Muscle of leg (tissue), 11 donors: ENCODE measurements around the gene PELO. TPM values are rescaled to one million over a fixed set of nuclear protein-coding genes. Genes with fewer than 3 reads are reported as not detected.
A peak's percentile ranks its signal among the peaks of the same experiment; 100 is the strongest.
"Not testable (repeated sequence)": the region's sequence is repeated elsewhere in the genome, so short reads cannot be mapped to it uniquely, and the experiment has no call there.

ENCODE experiments used
- DNase-seq: peaks from one replicate; pipeline ENCODE4 v3.0.0; 2013
- H3K27ac ChIP-seq: one replicate; pipeline ENCODE4 v1.5.1; 2013; ENCODE audit warnings: mild to moderate bottlenecking, low read length, control low read depth
- H3K27me3 ChIP-seq: one replicate; pipeline ENCODE4 v1.6.1; 2013; ENCODE audit warnings: low read length; ENCODE audit not compliant: control insufficient read depth, insufficient read depth
- H3K36me3 ChIP-seq: one replicate; pipeline ENCODE4 v1.6.1; 2013; ENCODE audit warnings: low read length; ENCODE audit not compliant: control insufficient read depth, insufficient read depth
- H3K4me1 ChIP-seq: one replicate; pipeline ENCODE4 v1.6.1; 2013; ENCODE audit warnings: low read length; ENCODE audit not compliant: control insufficient read depth, insufficient read depth
- H3K4me3 ChIP-seq: one replicate; pipeline ENCODE4 v1.5.1; 2013; ENCODE audit warnings: low read length, control low read depth
- H3K9me3 ChIP-seq: replicated peaks from 2 replicates; pipeline ENCODE4 v1.6.1; 2013; ENCODE audit warnings: low read depth, low read length; ENCODE audit not compliant: control insufficient read depth
- WGBS: methylation state at CpG from one replicate; pipeline ENCODE4 v1.1.5; 2013; ENCODE audit warnings: missing lambda C conversion rate; ENCODE audit not compliant: insufficient coverage; 5-methylcytosine and 5-hydroxymethylcytosine counted together
- polyA plus RNA-seq, 8 donors: library from polyadenylated mRNA; unstranded; fragments of 120-200 nt; gene quantifications; one replicate each; pipeline versions ENCODE4 v1.2.1 to v1.2.3, GENCODE V29; 2013; ENCODE audit warnings: inconsistent platforms in 1 of 8, low replicate concordance in 1 of 8; ENCODE audit not compliant: insufficient read length in 8 of 8, insufficient read depth in 1 of 8
- total RNA-seq: library from RNA; stranded (reverse); fragments of 120-200 nt; gene quantifications from one replicate; pipeline ENCODE4 v1.2.4, GENCODE V29; 2013

PELO gene
- total and polyA plus RNA-seq, 9 donors: 11.5 to 17.9 (median 15.0) TPM

GRCh38 chr5:52807723-52808122, 20.0 kb downstream of the PELO start:
- no peak for DNase-seq
- Histone ChIP-seq H3K27ac (no peak overlapping the region), H3K4me3 (no peak overlapping the region), H3K9me3 (no peaks in the 10 kb centered on the region), H3K27me3 (no peaks in the 10 kb centered on the region), H3K4me1 (peaks cover 3% of the 10 kb centered on the region), H3K36me3 (peaks cover 6% of the 10 kb centered on the region)

GRCh38 chr5:52808316-52808901, 20.7 kb downstream of the PELO start:
- no CpG with 5 or more reads among the region's 2 CpGs for WGBS
- no peak overlapping the region for H3K27ac ChIP-seq
- peaks cover 2% of the 10 kb centered on the region for H3K4me1 ChIP-seq
- no peak overlapping the region for H3K4me3 ChIP-seq
- no peak for DNase-seq
- H3K9me3 ChIP-seq: no peaks in the 10 kb centered on the region
- peaks cover 3% of the 10 kb centered on the region for H3K36me3 ChIP-seq
- H3K27me3 ChIP-seq: no peaks in the 10 kb centered on the region

DNA sequence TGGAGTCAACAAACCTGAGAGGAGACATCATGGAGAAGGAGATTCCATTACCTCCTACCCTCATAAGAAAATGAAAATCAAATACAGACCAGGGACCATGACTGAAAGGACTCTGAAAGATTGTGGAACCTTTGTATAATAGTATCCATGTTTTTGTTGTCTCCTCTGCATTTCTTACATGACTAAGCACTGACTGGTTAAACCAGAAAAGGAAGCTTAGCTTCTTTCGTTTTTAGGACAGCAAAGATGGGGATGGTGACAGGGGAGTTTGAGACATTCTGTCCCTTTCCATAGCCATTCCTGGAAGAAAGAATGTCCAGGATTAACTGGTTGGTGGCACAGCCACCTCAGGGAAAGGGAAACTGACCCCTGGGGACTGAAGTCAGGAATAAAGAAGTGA, 22.2 kb downstream of the PELO start:
- Histone ChIP-seq H3K27me3 (no peaks in the 10 kb centered on the region), H3K4me1 (no peaks in the 10 kb centered on the region), H3K27ac (no peak overlapping the region), H3K9me3 (no peaks in the 10 kb centered on the region), H3K36me3 (no peaks in the 10 kb centered on the region), H3K4me3 (no peak overlapping the region)
- no peak for DNase-seq
- WGBS: no CpG with 5 or more reads among the region's 1 CpG

DNA sequence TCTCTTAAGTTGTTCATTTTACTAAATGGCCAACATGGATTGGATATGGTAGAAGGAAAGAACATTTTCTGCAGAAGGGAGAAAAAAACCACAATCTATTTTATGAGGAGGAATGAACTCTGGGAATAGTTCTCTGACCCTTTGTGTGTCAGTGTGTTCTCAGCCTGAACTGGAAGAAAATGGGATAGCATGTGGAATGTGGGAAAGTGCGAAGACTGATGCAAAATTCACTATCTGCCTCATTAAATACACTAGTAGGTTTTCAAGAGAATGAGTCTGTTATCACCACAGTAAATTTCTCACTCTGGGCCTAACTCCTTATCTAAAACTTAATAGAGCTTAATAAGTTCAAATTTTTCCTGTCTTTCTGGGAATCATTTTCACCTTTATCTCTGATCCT, 22.7 kb downstream of the PELO start:
- Histone ChIP-seq H3K36me3 (no peaks in the 10 kb centered on the region), H3K27ac (no peak overlapping the region), H3K4me1 (no peaks in the 10 kb centered on the region), H3K4me3 (no peak overlapping the region), H3K27me3 (no peaks in the 10 kb centered on the region), H3K9me3 (no peaks in the 10 kb centered on the region)
- no peak for DNase-seq
- no CpG with 5 or more reads among the region's 1 CpG for WGBS

- H3K27me3 ChIP-seq: no peaks in the 10 kb centered on the region
- H3K9me3 ChIP-seq: no peaks in the 10 kb centered on the region
- no peaks in the 10 kb centered on the region for H3K36me3 ChIP-seq
- H3K4me3 ChIP-seq: no peak overlapping the region
- no peak overlapping the region for H3K27ac ChIP-seq
- H3K4me1 ChIP-seq: no peaks in the 10 kb centered on the region
- DNase-seq: no peak
- no CpG with 5 or more reads among the region's 3 CpGs for WGBS
Observed at GRCh38 chr5:52811067-52811749, 23.5 kb downstream of the PELO start.

DNA sequence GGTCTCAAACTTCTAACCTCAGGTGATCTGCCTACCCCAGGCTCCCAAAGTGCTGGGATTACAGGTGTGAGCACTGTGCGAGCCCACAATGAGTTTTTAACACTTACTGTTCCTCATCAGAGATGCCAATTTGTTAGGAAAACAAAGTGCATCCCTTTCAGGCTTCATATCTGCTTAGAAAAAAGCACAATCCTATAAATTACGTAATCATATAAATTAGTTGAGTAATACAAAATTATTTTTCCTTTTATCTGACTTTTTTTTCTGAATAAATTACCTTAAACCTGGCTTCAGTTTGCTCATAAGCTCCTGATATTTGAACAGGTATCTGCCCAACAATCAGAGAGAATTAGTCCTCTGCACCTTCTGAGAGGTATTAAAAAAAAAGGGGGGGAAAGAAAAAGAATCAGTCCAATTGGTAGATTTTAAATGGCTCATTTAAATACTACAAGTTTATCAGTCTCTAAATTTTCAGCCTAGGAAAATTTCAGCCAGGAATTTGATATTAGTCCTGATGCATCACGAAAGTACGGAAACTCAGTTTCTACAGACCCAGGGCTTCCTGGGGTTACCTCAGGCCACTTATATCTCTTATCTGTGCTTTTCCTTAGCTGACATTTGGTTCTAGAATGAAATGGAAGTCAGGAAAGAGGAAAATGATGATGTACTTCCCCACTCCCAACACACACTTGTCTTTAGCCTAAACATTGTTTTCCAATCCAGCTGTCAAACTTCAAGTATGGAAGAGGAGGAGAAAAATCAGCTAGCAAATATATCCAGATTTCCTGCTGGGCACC, 26.8 kb downstream of the PELO start:
- 71% methylated on average over 1 of the region's 4 CpGs for WGBS
- no peak overlapping the region for H3K4me3 ChIP-seq
- H3K4me1 ChIP-seq: no peaks in the 10 kb centered on the region
- DNase-seq: no peak
- H3K36me3 ChIP-seq: no peaks in the 10 kb centered on the region
- no peaks in the 10 kb centered on the region for H3K9me3 ChIP-seq
- H3K27ac ChIP-seq: no peak overlapping the region
- H3K27me3 ChIP-seq: no peaks in the 10 kb centered on the region

DNA sequence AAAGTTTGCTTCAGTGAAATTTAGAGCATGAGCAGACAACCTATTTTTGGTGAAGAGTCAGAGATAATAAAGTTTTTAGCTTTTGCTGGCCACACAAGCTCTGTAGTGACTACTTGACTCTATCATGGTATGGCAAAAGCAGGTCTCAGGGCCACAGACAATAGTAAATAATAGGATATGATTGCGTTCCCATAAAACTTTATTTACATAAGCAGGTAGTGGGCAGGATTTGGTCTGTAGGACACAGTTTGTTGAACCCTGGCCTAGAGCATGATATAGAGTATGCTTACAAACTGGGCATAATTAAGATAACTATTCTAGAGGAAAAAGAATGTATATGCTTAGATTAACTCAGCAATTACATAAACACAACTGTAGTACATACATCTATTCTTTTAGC, 30.1 kb downstream of the PELO start:
- no peak overlapping the region for H3K27ac ChIP-seq
- no peaks in the 10 kb centered on the region for H3K36me3 ChIP-seq

GRCh38 chr5:52818360-52818759, 30.6 kb downstream of the PELO start:
- no peaks in the 10 kb centered on the region for H3K9me3 ChIP-seq
- WGBS: no CpG with 5 or more reads among the region's 1 CpG
- no peaks in the 10 kb centered on the region for H3K27me3 ChIP-seq
- H3K4me3 ChIP-seq: no peak overlapping the region
- H3K36me3 ChIP-seq: no peaks in the 10 kb centered on the region
- no peak for DNase-seq
- peaks cover 3% of the 10 kb centered on the region for H3K4me1 ChIP-seq
- no peak overlapping the region for H3K27ac ChIP-seq

More for the DNA sequence above, 30.1 kb downstream of the PELO start:
- DNase-seq: no peak
- no peaks in the 10 kb centered on the region for H3K27me3 ChIP-seq
- peaks cover 3% of the 10 kb centered on the region for H3K4me1 ChIP-seq
- H3K4me3 ChIP-seq: no peak overlapping the region
- H3K9me3 ChIP-seq: no peaks in the 10 kb centered on the region
- no CpG with 5 or more reads among the region's 1 CpG for WGBS

DNA sequence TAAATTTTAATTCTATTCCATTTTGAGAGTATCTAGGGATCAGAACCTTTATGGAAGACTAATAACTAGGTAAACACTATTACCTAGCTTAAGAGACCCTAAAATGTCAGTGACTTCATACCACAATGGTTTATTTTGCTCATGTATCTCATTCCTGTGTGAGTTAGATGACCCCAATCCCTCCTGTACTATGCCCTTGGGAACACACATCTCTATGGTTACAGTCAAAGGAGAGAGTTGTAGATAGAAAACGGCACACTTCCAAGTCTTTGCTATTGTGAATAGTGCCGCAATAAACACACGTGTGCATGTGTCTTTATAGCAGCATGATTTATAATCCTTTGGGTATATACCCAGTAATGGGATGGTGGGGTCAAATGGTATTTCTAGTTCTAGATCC, 31.1 kb downstream of the PELO start:
- DNase-seq, H3K4me1 ChIP-seq, H3K27me3 ChIP-seq, H3K4me3 ChIP-seq, H3K36me3 ChIP-seq, H3K9me3 ChIP-seq: not testable (repeated sequence)
- peak overlapping the region; percentile 16 for H3K27ac ChIP-seq
- WGBS: no CpG with 5 or more reads among the region's 3 CpGs

GRCh38 chr5:52821901-52822300, 34.2 kb downstream of the PELO start:
- Histone ChIP-seq H3K4me1 (peaks cover 3% of the 10 kb centered on the region), H3K27ac (peak overlapping the region; percentile 74), H3K27me3 (no peaks in the 10 kb centered on the region), H3K36me3 (no peaks in the 10 kb centered on the region), H3K9me3 (no peaks in the 10 kb centered on the region), H3K4me3 (no peak overlapping the region)
- DNase-seq: peak; percentile 60
- no CpG with 5 or more reads among the region's 1 CpG for WGBS
